Nephron (organoid): Measurements from ENCODE around the gene CDH12.

Source experiments
- H3K27ac Mint-ChIP-seq, 3 experiments: 2 replicates each; pipeline ENCODE4 v1.8.0; 2020; ENCODE audit warnings: mixed read lengths in 3 of 3, mild to moderate bottlenecking in 2 of 3, moderate library complexity in 1 of 3
- H3K27me3 Mint-ChIP-seq: 2 replicates; pipeline ENCODE4 v1.8.0; 2021; ENCODE audit warnings: low read depth, mild to moderate bottlenecking, moderate library complexity, mixed read lengths
- H3K36me3 Mint-ChIP-seq: 2 replicates; pipeline ENCODE4 v1.8.0; 2020; ENCODE audit warnings: low read depth, mixed read lengths
- H3K4me1 Mint-ChIP-seq: 2 replicates; pipeline ENCODE4 v1.8.0; 2020; ENCODE audit warnings: mixed read lengths
- H3K4me3 Mint-ChIP-seq, 3 experiments: 2 replicates each; pipeline ENCODE4 v1.8.0; 2020; ENCODE audit warnings: mild to moderate bottlenecking in 3 of 3, mixed read lengths in 3 of 3, moderate library complexity in 2 of 3
- H3K9me3 Mint-ChIP-seq: 2 replicates; pipeline ENCODE4 v1.8.0; 2020; ENCODE audit warnings: mixed read lengths
- CTCF ChIP-seq, 3 experiments: fragments of 200-600 bp; sonication (generic); IDR thresholded peaks; one replicate each; pipeline ENCODE4 v1.5.0; 2021; ENCODE audit warnings: antibody characterized with exemption in 3 of 3; ENCODE audit not compliant: unreplicated experiment in 3 of 3

Gene CDH12

DNA sequence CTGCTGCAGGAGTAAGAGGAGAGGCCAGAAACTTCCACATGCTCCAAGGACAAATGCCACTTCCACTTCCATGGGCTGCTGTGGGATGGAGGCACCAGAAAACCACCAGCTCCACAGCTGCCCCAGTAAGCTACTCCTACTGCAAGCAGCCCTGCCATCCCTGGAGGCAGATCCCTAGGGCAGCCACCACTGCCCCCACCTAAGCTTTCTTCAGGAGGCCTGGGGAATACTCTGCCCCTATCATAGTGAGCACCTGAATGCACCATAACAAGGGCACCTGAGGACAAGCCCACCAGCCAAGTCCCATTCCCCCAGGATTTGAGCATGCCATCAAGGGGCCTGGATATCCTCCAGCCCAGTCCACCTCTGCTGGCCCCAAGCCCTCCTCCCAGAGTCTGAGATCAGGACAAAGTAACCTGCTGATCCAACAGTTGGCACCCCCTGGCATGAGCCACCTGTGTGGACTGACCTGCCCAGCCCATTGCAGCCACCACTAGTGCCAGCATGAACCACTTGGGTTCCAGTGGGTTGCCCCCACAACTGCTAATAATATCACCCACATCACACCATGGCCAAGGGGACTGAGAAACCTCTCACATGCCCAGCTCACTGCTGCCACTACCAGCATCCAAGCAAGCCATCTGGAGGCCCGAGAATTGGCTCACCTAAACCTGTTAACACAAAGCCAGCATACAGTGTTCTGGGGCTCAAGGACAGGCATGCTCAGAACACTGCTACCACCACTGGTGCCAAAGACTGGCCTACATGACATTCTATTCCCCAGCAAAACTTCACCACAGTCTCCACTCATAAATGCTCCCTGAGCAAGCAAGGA is 480.1 kb downstream of the CDH12 start:
- TF ChIP-seq CTCF (IDR thresholded peaks at IDR 0.05; ENCODE audit: unreplicated experiment in 3 of 3), result no peak
- no peak overlapping the region for H3K4me3 Mint-ChIP-seq
- no peaks in the 10 kb centered on the region for H3K36me3 Mint-ChIP-seq
- no peaks in the 10 kb centered on the region for H3K27me3 Mint-ChIP-seq
- peaks cover 3% of the 10 kb centered on the region for H3K9me3 Mint-ChIP-seq
- no peaks in the 10 kb centered on the region for H3K4me1 Mint-ChIP-seq
- H3K27ac Mint-ChIP-seq, result no peak overlapping the region

- Mint-ChIP-seq H3K4me3 (no peak overlapping the region), H3K27ac (no peak overlapping the region), H3K27me3 (no peaks in the 10 kb centered on the region), H3K4me1 (no peaks in the 10 kb centered on the region), H3K9me3 (peaks cover 3% of the 10 kb centered on the region), H3K36me3 (no peaks in the 10 kb centered on the region)
- no peak for TF ChIP-seq CTCF (IDR thresholded peaks at IDR 0.05; ENCODE audit: unreplicated experiment in 3 of 3)
Measured at GRCh38 chr5:22372376-22372775, 480.8 kb downstream of the CDH12 start.

- no peak overlapping the region for H3K27ac Mint-ChIP-seq
- H3K4me1 Mint-ChIP-seq, result no peaks in the 10 kb centered on the region
Measured at GRCh38 chr5:22354956-22355355, 498.2 kb downstream of the CDH12 start.

DNA sequence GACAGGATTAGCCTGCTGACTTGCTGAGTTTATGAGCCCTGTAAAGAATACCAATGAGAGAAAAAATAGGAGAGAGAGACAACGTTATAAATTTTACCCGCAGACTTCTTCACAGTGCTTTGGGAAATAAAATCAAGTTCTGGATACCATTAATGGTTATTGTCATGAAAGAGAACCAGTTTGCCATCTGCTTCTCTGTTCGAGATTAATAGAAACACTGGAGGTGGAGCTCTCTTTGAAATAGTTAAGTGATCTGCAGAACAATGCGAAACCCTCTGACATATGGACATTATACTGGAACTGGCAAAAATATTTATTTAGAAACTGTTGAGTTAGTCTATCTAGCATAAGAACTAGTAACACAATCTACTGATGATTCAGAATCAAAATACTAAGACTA is 500.7 kb downstream of the CDH12 start:
- Mint-ChIP-seq H3K4me1 (no peaks in the 10 kb centered on the region), H3K27me3 (no peaks in the 10 kb centered on the region), H3K27ac (no peak overlapping the region), H3K4me3 (no peak overlapping the region), H3K36me3 (no peaks in the 10 kb centered on the region), H3K9me3 (no peaks in the 10 kb centered on the region)
- no peak for TF ChIP-seq CTCF (IDR thresholded peaks at IDR 0.05; ENCODE audit: unreplicated experiment in 3 of 3)

More at GRCh38 chr5:22354956-22355355, 498.2 kb downstream of the CDH12 start:
- H3K9me3 Mint-ChIP-seq, result no peaks in the 10 kb centered on the region
- no peaks in the 10 kb centered on the region for H3K36me3 Mint-ChIP-seq
- TF ChIP-seq CTCF (IDR thresholded peaks at IDR 0.05; ENCODE audit: unreplicated experiment in 3 of 3), result no peak
- no peak overlapping the region for H3K4me3 Mint-ChIP-seq
- no peaks in the 10 kb centered on the region for H3K27me3 Mint-ChIP-seq

DNA sequence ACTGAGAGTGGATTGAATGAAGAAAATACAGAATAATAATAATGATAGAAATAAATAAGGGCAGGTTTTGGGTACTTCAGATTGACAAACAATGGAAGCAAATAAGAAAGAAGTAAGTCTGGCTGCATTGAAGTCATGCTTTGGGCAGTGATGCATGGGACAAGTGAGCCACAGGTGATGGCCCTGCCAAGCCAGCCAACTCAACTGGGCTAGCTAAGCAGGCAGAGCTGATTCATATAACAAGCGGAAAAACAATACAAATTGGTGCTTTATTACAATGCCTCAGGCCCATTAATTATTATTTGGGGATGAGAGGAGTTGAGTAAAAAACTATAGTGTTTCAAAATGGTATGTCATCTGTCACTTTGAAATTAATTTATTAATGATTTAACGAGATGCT is 502.0 kb downstream of the CDH12 start:
- Mint-ChIP-seq H3K27me3 (no peaks in the 10 kb centered on the region), H3K9me3 (no peaks in the 10 kb centered on the region)
- TF ChIP-seq CTCF (IDR thresholded peaks at IDR 0.05; ENCODE audit: unreplicated experiment in 3 of 3), result no peak

DNA sequence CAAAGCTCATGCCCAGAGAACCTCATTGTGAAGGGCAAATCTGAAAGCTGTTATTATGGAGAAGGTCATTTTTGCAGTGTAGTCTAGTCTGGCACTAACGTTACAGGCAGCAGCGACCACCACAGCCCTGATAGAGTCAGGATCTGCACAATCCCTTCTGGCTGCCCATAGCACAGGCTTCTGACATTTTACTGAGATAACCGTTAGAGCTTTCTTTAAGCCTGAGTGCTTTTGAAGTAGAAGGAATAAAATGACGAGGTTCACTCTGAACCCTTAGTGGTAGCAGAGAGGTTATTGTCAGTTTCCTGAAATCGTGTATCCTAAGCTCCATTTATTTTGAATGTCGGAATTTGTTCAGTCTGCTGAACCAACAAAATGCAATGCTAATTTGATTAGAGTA is 505.1 kb downstream of the CDH12 start:
- no peaks in the 10 kb centered on the region for H3K4me1 Mint-ChIP-seq
- no peak overlapping the region for H3K4me3 Mint-ChIP-seq
- TF ChIP-seq CTCF (IDR thresholded peaks at IDR 0.05; ENCODE audit: unreplicated experiment in 3 of 3), result no peak
- H3K27me3 Mint-ChIP-seq, result no peaks in the 10 kb centered on the region
- H3K9me3 Mint-ChIP-seq, result no peaks in the 10 kb centered on the region
- no peaks in the 10 kb centered on the region for H3K36me3 Mint-ChIP-seq
- peak overlapping the region; percentile 18 to 50 (median 28) for H3K27ac Mint-ChIP-seq

More for the DNA sequence above, 502.0 kb downstream of the CDH12 start:
- Mint-ChIP-seq H3K4me3 (no peak overlapping the region), H3K36me3 (no peaks in the 10 kb centered on the region), H3K4me1 (no peaks in the 10 kb centered on the region), H3K27ac (no peak overlapping the region)
